T-helper 2 cell treated with Interferon-gamma antibody and Interleukin-4, amounts not matched to agents 100 ng/mL and 5 ng/mL, for 36 hours (primary cell): ENCODE data around the gene STX8. TPM values are rescaled to one million over a fixed set of nuclear protein-coding genes. Genes with fewer than 3 reads are reported as not detected.
"Not testable (repeated sequence)": the region's sequence is repeated elsewhere in the genome, so short reads cannot be mapped to it uniquely, and the experiment has no call there.

ENCODE experiments used
- intact Hi-C: fragments of 100-400 bp; cut with micrococcal nuclease; formaldehyde crosslinking; loops from one replicate; pipeline ENCODE4 v1.15.1; 2023
- total RNA-seq: library from RNA; stranded (reverse); gene quantifications from 2 replicates; pipeline ENCODE4 v1.2.3, GENCODE V29; 2022

The STX8 gene
- total RNA-seq, 1 donor from 2014 or later: 70.9 TPM

DNA sequence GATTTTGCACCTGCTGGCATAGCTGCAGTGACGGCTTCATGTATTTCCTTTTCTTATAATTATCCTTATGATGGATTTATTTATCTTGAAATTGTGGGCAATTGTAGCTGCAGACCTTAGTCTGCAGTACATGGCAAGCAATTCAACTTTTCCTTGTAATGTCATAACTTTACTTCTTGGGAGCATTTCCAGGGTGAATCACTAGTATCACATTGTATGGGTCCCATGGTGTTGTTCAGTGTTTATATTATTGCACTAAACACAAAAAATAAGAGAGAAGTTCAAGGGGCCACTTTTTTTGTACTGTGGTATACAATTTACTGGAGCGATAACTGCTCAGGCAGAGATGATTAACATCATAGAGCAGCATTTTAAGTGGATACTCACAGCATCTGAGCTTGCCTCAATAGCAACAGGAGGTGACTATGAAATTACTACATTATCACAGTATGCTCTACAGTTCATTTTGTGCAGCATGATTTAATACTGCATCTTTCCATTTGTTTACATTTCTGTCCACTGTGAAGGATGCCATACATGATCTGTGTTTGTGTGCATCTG, 169.5 kb downstream of the STX8 start:
- intact Hi-C loops: no loop called here

DNA sequence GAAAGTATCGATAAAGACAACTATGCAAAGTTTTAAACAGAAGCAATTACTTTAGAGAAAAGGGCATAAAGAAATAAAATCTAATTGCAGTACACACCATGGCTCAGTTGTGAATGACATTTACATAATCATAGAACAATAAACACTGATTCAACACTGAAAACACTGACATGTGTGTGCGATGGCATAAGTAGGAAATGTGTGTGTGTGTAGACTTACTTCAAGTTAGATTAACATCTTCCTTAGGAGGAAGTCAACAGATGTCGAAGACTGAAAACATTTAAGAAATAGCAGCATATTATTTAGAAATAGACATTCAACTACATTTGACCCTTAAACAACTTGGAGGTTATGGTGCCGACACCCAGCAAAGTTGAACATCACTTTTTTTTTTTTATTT, 172.4 kb downstream of the STX8 start:
- intact Hi-C loops: loop anchor here (5.0 kb wide), 1 partner anchor 119 kb away; no protein-coding TSS in a partner anchor

DNA sequence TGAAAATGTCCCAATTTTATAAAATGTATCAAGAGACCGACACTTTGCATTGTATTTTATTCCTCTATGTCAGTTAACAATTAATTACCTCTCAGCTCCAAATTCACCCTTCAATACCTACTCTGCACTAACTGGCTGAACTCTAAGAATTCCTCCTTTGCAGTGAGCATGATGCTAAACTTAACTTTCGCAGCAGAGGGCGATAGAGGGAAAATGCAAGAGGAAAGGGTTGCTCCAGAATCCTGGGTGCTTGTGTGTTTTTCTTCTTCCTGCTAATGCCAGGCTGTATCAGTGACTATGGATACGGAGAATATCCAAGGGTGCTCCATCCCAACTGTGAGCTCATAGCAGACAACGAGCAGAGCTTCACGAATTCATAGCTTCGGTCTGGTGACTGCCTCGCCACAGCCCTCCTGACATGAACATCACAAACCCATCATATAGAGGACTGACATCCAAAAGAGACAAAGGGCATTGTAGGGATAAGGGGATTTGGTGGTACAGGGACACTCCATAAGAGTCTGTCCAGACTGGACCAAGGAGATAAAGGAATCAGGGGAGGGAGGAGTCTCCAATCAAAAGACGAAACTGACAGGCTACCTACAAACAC, 172.9 kb downstream of the STX8 start:
- intact Hi-C loops: loop anchor here (5.0 kb wide), 1 partner anchor 120 kb away; no protein-coding TSS in a partner anchor

DNA sequence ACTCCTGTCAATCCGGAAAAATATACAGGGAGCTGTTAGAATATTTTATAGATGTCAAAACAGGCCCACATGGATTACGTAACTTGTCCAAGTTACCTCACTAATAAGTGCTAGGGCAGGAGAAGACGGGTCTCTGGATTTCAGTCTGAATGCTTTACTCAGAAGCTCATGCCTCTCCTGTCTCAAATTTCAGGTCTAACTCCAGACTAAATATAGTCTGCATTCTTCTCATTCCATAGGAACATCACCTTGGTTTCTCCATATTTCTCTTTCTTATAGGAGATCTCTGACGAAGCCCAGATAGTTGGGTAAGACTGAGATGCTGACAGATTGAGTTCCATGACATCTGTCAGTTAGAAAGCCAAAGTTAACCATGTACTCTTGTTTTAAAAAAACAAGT, 174.2 kb downstream of the STX8 start:
- intact Hi-C loops: loop anchor here (5.0 kb wide), 1 partner anchor 121 kb away; no protein-coding TSS in a partner anchor

DNA sequence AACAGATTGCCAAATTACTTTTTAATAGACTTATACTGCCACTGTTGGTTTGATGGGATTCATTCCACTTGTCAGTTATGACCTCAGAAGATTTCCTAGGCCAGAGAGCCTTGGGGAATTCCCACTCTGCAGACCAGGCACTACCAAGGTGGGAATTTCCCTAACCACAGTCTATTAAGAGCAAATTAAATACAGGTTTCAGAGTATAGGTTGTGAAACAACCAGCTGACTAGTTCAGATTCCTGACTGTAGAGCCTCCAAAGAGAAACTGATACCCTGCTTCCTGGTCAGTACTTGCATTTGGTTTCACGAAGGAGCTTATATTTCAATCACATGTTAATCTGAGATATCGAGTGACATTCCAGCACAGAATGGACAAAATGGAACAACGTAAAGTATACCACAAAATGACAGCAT, 186.5 kb downstream of the STX8 start:
- intact Hi-C loops: loop anchor here (10.0 kb wide), 1 partner anchor 134 kb away; no protein-coding TSS in a partner anchor

DNA sequence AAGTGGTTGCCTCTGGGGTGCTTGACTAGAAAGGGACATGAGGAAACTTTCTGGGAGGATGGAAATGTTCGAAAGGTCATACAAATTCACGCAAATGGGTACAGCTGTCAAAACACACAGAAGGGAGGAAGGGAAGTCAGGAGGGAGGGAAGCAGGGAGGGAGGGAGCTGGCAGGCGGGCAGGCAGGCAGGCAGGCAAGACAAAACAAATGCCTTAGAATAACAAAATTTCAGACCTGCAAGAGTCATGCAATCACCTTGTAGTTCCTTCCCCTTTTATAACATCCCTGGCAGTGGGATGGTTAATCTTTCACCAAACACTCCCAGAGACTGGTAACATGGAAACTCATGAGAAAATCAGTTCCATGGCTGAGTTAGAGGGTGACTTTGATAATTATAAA, 189.2 kb downstream of the STX8 start:
- intact Hi-C loops: loop anchor here (10.0 kb wide), 1 partner anchor 132 kb away; no protein-coding TSS in a partner anchor

DNA sequence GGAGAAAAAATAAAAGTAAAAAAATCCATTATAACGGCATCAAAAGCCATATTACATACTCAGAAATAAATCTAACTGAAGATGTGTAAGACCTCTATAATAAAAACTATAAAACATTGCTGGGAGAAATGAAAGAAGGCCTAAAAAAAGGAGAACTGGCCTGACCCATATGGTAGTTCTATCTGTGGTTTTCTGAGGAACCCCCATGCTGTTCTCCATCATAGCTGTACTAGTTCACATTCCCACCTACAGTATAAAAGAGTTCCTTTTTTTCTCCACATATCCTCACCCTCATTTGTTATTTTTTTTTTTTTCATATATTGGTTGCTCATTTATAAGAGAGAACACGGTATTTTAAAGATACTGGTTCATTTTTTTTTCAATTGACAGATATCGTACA, 191.8 kb downstream of the STX8 start:
- intact Hi-C loops: loop anchor here (10.0 kb wide), 1 partner anchor 129 kb away; no protein-coding TSS in a partner anchor

DNA sequence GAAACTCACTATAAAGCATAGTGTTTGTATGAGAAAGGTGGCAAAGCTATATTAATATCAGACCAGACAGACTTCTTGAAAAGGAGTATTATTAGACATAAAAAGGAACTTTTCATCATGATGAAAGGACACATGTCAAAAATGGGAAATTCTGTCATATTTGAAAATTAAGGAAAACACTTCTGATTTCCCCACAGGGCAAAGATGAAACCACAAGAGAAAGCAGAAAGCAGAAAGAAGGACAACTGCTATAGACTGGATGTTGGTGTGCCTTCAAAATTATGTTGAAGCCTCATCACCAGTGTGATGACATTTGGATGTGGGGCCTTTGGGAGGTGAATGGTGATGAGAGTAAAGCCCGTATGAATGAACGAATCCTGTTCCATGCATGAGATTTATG, 193.0 kb downstream of the STX8 start:
- intact Hi-C loops: loop anchor here (10.0 kb wide), 1 partner anchor 128 kb away; no protein-coding TSS in a partner anchor

DNA sequence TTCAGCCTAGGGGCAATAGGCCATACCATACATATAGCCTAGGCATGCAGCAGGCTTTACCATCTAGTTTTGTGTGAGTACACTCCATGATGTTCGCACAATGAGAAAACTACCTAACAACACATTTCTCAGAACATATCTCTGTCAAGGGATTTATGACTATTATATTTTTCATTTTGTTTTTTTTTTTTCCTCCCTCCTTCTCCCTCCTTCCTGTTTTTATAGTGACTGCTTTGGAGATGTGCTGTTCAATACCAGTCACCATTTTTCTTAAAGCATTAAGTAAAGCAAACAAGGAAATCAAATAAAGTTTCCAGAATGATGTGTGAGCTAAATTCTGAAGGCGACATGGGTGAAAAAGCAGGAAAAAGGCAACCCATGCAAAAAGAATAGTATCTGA, 194.6 kb downstream of the STX8 start:
- intact Hi-C loops: loop anchor here (10.0 kb wide), 1 partner anchor 126 kb away; no protein-coding TSS in a partner anchor

DNA sequence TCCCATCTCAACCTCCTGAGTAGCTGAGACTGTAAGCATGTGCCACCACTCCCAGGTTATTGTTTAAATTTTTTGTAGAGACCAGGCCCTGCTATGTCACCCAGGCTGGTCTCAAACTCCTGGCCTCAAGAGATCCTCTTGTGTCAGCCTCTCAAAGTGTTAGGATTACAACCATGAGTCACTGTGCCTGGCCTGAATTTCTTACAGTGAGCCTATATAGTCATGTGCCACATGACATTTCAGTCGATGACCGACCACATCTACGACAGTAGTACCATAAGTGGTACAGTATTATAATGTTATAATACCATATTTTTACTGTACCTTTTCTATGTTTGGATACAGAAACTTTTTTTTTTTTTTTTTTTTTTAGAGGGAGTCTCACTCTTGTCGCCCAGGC, 195.3 kb downstream of the STX8 start:
- intact Hi-C loops: loop anchor here (10.0 kb wide), 1 partner anchor 126 kb away; no protein-coding TSS in a partner anchor

DNA sequence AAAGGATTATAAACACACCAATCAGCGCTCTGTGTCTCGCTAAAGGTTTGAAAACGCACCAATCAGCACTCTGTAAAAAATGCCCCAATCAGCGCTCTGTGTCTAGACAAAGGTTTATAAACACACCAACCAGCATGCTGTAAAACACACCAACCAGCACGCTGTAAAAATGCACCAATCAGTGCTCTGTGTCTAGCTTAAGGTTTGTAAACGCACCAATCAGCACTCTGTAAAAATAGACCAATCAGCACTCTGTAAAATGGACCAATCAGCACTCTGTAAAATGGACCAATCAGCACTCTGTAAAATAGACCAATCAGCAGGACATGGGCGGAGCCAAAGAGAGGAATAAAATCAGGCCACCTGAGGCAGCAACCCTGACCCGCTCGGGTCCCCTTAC, 199.4 kb downstream of the STX8 start:
- intact Hi-C loops: not testable (repeated sequence)

DNA sequence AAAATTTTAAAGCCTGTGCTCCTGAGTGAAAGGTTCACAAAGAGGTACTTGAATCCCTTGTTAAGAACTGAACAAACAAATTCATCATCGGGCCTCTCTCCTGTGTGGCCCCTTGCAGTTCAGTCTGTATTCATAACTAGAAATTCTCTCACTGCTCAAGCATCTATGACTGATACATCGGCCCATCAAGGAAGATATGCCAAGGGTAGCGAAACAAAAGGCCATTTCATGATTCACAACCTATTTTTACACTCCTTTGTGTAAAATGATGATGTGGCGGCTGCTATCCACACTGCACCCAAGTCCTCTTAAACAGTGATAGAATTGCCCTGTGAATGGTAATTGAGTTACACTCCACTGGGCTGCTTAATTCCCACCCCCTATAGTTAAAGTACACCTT, 204.6 kb downstream of the STX8 start:
- intact Hi-C loops: no loop called here

DNA sequence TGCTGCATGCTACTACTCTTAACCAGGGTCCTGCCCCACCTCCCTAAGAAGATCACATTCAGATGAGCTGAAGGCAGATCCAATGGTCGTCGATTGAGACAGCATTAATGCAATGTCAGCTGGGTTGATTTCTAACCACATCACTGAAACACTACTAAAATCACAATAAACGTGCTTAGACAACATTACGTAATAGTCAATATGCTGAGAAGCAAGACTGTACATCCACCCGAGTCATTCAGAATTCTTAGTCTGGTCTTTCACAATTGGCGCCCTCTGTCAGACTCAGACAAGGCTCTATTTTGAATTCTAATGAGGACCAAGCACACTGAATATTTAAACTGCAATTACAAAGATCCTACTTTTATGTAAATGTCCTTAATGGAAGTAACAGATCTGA, 205.2 kb downstream of the STX8 start:
- intact Hi-C loops: no loop called here

DNA sequence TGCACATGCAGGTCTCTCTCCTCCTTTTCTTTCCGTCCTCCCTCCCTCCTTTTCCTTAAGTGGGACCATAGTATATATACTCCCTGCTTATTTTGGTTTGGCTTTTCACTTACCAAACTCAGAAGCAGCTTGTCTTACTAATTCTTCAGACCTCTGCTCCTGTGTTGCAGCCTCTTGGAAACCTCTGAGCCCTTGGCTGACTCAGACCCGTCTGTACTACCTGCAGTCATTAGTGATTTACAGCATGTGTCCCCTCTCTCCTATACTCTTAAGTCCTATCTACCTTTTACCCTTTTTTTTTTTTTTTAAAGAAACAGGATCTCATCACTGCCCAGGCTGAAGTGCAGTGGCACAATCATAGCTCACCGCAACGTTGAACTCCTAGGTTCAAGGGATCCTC, 207.0 kb downstream of the STX8 start:
- intact Hi-C loops: no loop called here

DNA sequence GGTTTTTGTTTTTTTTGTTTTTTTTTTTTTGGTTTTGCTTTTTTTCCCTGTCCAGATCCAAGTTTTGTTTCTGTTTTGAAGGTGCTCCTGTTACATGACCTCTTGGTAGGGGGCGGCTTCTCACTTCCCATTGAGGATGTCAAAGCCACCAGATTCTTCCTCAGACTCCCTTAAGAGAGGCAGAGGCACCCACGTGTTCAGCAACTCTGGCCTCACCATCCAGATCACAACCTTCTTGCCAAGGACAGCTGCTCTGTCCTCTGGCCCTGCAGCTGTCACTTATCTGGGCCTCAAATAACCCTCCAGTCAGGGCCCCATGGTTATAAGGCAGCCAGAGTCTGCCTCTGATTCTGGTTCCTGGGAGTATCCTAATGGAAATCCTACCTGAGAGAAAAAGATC, 208.5 kb downstream of the STX8 start:
- intact Hi-C loops: no loop called here

DNA sequence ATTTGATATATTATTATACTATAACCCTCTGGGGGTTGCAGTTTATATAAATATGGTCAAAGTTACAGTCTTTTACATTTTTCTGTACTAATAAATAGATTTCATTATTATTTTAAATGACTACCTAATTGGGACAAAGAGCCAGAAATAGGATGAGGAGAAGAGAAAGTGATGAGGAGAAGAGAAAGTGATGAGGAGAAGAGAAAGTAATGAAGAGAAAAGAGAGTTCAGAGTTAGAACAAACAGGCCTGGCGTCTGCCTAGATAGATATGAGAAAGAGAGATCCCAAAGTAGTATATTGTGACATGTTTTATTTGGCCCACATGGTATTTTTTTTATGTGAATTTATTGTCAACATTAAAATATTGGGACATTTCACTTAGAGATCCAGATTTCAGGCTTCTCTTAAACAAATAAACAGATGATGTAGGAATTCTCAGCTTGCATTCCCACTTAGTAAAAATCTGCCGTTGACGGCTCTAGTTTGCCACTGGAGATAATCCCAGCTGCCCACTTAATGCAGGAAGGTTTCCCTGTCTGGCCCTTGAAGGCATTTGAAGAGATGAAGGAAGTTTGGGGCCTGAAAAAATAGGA, 210.7 kb downstream of the STX8 start:
- intact Hi-C loops: no loop called here

DNA sequence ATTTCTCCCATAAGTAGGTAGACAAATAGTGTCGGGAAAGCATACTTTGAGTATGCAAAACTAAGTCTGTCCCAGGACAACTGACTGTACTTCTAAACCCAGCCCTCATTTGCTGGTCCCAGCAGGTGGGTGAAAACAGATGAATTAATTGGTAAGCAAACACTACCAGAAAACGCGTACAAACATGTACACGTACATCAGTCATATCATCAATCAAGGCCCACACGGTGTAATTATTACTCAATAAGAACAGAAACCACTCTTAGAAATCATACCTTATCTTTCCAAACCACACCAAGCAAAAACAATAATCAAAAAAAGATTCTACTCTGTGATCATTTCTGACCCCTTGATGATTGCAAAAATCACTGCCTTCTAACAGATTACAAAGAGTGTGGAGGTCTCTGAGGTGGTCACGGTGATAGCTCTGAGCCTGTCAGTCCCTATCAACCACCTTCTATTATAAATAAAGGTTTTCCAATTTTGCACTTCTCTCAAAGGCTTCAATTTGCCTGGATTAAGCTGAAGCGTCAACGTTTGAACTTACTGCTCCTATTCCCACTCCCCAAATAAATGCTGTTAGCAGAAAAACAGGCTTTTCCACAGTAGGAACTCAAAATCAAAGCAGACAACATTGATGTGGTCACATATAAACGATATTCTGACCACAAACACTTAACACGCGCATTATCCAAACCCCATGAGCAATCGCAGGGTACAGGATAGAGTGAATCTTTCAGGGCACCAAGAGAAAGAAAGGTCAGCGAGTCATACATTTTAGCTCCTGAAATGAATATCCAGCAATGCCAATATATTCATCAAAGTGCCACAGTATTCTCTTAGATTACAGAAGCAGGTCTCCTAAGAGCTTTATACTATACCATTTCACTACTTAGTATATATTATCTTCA, 211.9 kb downstream of the STX8 start:
- intact Hi-C loops: no loop called here

DNA sequence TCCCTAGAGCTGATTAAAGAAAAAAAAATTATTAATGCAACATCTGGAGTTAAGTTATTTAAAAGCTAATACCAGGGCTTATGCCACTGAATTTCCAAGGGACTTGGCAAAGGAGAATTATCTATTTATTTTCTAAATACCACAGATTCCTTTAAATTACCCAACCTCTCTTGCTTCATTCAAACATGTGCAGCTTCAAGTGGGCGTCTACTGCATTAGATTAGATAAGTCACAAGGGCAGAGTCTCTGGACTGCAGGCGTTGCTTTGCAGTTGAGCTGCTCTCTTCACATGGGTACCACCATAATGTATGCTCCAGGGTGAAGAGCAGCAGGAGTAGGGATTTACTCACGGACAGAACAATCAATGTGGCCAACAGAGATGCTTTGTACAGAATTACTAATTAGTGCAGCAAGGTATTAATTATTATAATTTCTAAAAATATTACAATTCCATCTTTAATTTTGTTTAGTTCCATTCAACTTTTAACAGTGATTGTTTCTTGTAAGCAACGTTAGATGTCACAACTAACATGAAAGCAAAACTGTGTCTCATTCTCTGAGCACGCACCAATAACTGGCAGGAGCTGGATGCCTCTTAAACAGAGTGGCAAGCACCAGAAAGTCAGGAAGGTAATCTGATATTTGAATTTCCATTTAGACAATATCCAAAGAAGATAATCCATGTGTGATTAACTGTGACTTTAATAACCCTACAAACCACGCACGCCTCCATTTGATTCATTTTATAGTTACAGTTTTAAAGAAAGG, 214.2 kb downstream of the STX8 start:
- intact Hi-C loops: no loop called here

DNA sequence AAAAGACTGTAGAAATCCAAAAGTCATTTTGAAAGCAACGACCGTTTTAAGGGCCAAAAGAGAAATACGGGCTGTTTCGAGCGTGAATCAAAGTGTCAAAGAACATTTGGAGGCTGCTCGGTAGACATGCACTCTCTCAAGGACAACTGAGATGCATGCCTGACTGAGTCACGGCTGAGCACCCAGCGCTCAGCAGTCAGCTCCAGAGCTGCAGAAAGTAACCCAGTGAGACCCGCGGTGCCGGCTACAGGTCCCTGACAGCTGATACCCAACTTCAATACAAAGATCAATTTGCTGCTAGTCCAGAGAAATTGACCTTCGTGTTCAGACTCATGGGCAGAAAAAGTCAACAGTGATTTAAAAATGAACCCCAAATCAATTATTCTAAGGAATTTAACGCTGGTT, 214.9 kb downstream of the STX8 start:
- intact Hi-C loops: no loop called here

DNA sequence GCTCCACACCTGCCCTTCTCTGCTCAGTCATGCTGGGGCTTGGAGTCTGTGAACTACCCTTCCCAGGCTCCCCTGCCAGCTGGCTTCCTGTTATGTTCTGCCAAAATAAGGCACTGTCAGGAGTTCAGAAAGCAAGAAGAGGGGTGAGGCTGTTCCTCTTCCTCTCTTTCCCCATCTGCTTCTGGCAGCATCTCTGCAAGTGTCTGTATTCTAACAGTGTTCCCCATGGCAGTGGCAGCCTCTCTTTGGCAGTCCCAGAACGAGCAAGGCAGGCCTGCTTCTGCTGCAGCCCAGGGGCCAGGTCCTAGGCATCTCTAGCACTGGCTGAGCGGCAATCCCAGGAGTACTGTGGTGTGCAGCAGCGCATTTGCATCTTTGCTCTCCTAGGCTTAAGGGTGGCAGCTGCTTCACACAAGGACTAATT, 219.1 kb downstream of the STX8 start:
- intact Hi-C loops: no loop called here

DNA sequence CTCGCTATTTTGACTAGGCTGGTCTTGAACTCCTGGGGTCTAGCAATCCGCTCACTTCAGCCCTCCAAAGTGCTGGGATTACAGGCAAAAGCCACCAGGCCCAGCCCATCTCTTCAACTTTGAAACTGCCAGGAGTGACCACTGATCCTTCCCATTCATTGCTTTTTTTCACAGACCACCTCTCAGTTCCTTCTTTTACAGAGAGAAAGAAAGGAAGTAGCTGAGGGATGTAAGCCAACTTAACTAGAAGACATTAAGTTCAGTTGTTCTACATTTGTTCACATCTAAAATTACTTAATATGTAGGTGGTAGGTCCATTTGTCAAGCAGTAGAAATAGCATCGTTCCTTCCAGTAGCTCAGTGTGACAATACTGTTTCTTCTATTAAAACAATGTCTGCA, 219.8 kb downstream of the STX8 start:
- intact Hi-C loops: no loop called here
